Fibroblast of peridontal ligament (primary cell): Measurements from ENCODE around the gene OR3A3.

ENCODE experiments used
- DNase-seq: peaks from one replicate; pipeline ENCODE4 v3.0.0-alpha.2; 2010; ENCODE audit errors: extremely low read depth

Gene OR3A3

GRCh38 chr17:3472137-3472536 is 61.0 kb downstream of the OR3A3 start:
- no peak for DNase-seq
